Measurements from ENCODE around the gene ZNF823. TPM values are rescaled to one million over a fixed set of nuclear protein-coding genes. Genes with fewer than 3 reads are reported as not detected.

The ZNF823 gene
- total RNA-seq, 2 donors from 2014 or later = 8.2 to 11.0 TPM

DNA sequence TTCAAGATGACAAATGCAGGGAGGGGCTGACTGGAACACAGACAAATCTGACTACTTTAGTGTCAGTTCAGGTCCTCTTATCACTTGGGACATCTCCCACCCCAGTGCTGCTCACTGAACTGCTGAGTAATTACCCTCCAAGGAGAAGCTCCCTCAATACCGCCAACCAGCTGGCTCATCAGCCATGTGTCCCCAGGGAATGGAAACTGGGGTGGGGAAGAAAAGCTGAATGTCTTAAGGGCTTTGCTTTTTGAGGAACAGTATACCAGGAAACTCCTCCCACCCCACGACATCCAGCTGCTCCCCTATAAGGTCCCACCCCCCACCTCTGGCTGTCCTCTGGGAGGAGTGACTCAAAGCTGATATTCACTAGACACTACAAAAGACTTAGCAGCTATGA is 2.0 kb downstream of the ZNF823 start:
- Histone ChIP-seq H3K36me3 (peaks cover 3% of the 10 kb centered on the region), H3K9me3 (no peaks in the 10 kb centered on the region), H3K27ac (no peak overlapping the region), H3K27me3 (replicated peaks; ENCODE audit: insufficient read depth) (no peaks in the 10 kb centered on the region), H3K4me1 (ENCODE audit: control insufficient read depth in 1 of 2, low read depth in 2 of 2) (peaks cover 12 to 24% of the 10 kb centered on the region in 2 donors), H3K4me3 (no peak overlapping the region)
- DNase-seq (ENCODE audit: low spot score) = peak; percentile 2
- no peak for ATAC-seq (ENCODE audit: insufficient number of reproducible peaks, low FRiP score, low read depth)
- TF ChIP-seq, protein P1, sequence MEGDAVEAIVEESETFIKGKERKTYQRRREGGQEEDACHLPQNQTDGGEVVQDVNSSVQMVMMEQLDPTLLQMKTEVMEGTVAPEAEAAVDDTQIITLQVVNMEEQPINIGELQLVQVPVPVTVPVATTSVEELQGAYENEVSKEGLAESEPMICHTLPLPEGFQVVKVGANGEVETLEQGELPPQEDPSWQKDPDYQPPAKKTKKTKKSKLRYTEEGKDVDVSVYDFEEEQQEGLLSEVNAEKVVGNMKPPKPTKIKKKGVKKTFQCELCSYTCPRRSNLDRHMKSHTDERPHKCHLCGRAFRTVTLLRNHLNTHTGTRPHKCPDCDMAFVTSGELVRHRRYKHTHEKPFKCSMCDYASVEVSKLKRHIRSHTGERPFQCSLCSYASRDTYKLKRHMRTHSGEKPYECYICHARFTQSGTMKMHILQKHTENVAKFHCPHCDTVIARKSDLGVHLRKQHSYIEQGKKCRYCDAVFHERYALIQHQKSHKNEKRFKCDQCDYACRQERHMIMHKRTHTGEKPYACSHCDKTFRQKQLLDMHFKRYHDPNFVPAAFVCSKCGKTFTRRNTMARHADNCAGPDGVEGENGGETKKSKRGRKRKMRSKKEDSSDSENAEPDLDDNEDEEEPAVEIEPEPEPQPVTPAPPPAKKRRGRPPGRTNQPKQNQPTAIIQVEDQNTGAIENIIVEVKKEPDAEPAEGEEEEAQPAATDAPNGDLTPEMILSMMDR (IDR thresholded peaks at IDR 0.05) = no peak

DNA sequence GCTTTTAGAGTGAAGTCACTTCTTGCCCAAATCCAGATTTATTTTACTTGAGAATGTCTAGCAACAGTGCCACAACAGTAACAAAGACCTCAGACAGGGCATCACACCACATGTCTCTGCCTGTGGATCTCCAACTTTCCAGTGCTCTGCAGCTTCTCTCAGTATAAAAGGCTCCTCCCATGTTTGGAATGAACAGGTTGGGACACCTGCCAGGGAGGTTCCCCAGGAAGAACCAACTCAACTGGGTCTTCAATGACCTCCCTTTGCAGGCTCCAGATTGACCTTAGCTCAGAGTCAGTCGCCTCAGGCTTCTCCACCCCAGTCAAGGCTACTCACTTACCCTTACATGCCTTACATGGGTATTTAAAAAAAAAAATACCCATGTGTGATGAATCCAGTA is 3.4 kb downstream of the ZNF823 start:
- Histone ChIP-seq H3K4me3 (no peak overlapping the region), H3K4me1 (ENCODE audit: control insufficient read depth in 1 of 2, low read depth in 2 of 2) (peaks cover 12 to 24% of the 10 kb centered on the region in 2 donors), H3K27ac (no peak overlapping the region), H3K27me3 (replicated peaks; ENCODE audit: insufficient read depth) (no peaks in the 10 kb centered on the region), H3K36me3 (peaks cover 3% of the 10 kb centered on the region), H3K9me3 (no peaks in the 10 kb centered on the region)
- DNase-seq (ENCODE audit: low spot score) (no peak), ATAC-seq (ENCODE audit: insufficient number of reproducible peaks, low FRiP score, low read depth) (no peak)
- TF ChIP-seq, protein P1 (IDR thresholded peaks at IDR 0.05) = no peak

DNA sequence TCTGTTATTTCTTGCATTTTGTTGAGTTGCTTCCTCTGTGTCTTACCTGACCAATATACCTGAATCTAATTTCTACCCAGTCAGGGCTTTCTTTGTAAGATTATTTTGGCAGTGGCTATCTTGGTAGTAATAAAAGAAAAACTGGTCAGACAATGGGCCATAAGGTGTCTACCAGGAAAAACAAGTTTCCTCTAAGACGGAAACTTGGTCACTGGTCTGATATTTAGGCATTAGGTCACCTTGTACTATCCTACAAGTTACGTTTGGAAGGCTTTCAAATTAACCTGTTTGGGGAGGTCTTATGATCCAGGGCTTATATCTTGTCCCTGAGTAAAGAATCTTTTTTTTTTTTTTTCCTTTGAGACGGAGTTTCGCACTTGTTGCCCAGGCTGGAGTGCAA is 9.2 kb downstream of the ZNF823 start:
- no peaks in the 10 kb centered on the region for H3K4me1 ChIP-seq (ENCODE audit: control insufficient read depth in 1 of 2, low read depth in 2 of 2)
- H3K27ac ChIP-seq = no peak overlapping the region
- no peaks in the 10 kb centered on the region for H3K27me3 ChIP-seq (replicated peaks; ENCODE audit: insufficient read depth)
- H3K9me3 ChIP-seq = peaks cover 12% of the 10 kb centered on the region
- ATAC-seq (ENCODE audit: insufficient number of reproducible peaks, low FRiP score, low read depth) = no peak
- no peak for DNase-seq (ENCODE audit: low spot score)
- peaks cover 15% of the 10 kb centered on the region for H3K36me3 ChIP-seq
- TF ChIP-seq, protein P1 (IDR thresholded peaks at IDR 0.05) = no peak
- H3K4me3 ChIP-seq = no peak overlapping the region

DNA sequence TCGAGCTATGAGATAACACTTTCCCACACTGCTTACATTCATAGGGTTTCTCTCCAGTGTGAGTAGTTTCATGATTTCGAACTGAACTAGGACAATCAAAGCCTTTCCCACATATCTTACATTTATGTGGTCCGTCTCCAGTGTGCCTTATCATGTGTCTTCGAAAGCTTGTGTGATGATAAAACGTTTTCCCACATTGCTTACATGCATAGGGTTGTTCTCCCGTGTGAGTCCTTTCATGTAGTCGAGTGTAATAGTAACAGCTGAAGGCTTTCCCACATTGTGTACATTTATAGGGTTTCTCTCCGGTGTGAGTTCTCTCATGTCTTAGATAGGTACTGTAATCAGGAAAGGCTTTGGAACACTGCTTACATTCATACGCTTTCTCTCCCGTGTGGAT is 16.3 kb downstream of the ZNF823 start:
- Histone ChIP-seq H3K9me3 (peaks cover 51% of the 10 kb centered on the region), H3K4me3 (no peak overlapping the region), H3K36me3 (peaks cover 45% of the 10 kb centered on the region), H3K4me1 (ENCODE audit: control insufficient read depth in 1 of 2, low read depth in 2 of 2) (no peaks in the 10 kb centered on the region), H3K27ac (no peak overlapping the region), H3K27me3 (replicated peaks; ENCODE audit: insufficient read depth) (no peaks in the 10 kb centered on the region)
- no peak for ATAC-seq (ENCODE audit: insufficient number of reproducible peaks, low FRiP score, low read depth)
- no peak for DNase-seq (ENCODE audit: low spot score)
- TF ChIP-seq, protein P1 (IDR thresholded peaks at IDR 0.05) = no peak

DNA sequence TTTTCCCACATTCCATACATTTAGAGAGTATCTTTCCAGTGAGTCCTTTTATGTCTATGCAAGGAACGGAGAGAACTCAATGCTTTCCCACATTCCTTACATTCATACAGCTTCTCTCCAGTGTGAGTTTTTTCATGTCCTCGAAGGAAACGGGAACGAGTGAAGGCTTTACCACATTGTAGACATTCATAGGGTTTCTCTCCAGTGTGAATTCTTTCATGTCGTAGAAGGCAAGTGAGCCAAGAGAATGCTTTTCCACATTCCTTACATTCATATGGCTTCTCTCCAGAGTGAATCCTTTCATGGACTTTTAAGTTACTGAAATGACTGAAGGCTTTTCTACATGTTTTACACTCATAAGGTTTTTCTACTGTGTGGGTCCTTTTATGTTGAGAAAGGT is 17.1 kb downstream of the ZNF823 start:
- Histone ChIP-seq H3K27ac (no peak overlapping the region), H3K4me3 (peak overlapping the region; percentile 11), H3K36me3 (peaks cover 45% of the 10 kb centered on the region)

More for the DNA sequence above, 17.1 kb downstream of the ZNF823 start:
- TF ChIP-seq, protein P1 (IDR thresholded peaks at IDR 0.05) = no peak
- Histone ChIP-seq H3K9me3 (peaks cover 50% of the 10 kb centered on the region), H3K4me1 (ENCODE audit: control insufficient read depth in 1 of 2, low read depth in 2 of 2) (no peaks in the 10 kb centered on the region), H3K27me3 (replicated peaks; ENCODE audit: insufficient read depth) (no peaks in the 10 kb centered on the region)
- DNase-seq (ENCODE audit: low spot score) (no peak), ATAC-seq (ENCODE audit: insufficient number of reproducible peaks, low FRiP score, low read depth) (no peak)
